GM19468 (cell line): ENCODE data around the gene SH2D2A.

Source experiments
- ATAC-seq: cut with Tn5 transposase; IDR thresholded peaks from one replicate; pipeline ENCODE4 v1.9.1; 2021; ENCODE audit warnings: mild to moderate bottlenecking, moderate library complexity, moderate number of reproducible peaks; ENCODE audit not compliant: unreplicated experiment; ENCODE audit errors: extremely low read depth

The SH2D2A gene

GRCh38 chr1:156828400-156829124 is 11.9 kb upstream of the SH2D2A start:
- ATAC-seq, result no peak

- no peak for ATAC-seq
These were observed 10.0 kb upstream of the SH2D2A start for GRCh38 chr1:156826630-156827029.

- no peak for ATAC-seq
These were observed 6.7 kb upstream of the SH2D2A start for GRCh38 chr1:156823210-156823790.

- no peak for ATAC-seq
These were observed 6.0 kb upstream of the SH2D2A start for GRCh38 chr1:156822680-156823079.

DNA sequence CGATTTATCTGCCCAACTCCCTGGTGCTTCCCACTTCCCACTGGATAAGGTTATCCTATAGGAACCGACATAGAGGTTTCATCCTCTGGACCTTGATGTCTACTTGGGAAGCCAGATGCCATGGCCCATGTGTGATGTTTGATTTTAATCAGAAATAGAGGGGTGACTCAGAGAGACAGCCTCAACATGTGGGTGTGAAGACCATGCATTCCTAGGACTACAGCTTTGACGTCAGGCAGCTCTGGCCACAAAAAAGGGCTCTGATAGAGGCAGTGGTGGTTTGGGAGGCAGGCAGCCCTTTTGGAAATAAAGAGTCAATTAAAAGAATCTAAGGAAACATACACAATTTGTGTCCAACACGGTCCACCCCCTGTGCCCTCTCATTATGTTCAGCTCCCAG is 5.2 kb upstream of the SH2D2A start:
- no peak for ATAC-seq

- ATAC-seq, result no peak
These were observed 656 bp downstream of the SH2D2A start for GRCh38 chr1:156815961-156816422.

DNA sequence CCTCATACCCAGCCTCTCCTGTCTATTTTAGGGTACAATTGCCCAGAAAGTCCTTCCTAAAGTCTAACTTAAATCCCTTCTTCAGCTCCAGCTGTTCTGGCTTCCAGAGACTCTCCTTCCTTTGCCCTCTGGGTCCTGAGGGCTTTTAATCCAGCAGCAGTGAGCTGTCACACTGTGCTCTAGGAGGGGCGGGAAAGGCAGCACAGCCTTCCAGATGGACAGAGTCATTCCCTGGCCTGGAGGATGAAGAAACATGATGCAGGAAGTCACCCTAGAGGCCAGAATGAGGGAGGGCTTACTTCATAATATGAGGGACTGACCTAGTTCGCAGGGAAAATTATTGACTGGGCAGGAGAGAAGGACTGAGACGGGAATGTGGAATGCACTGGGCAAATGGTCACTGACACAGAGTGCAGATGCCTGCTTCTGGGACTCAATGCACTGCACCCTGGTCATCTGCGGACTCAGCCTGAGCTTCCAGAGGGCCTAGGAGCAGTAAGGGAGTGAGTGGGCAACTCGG is 1.3 kb downstream of the SH2D2A start:
- ATAC-seq, result no peak

DNA sequence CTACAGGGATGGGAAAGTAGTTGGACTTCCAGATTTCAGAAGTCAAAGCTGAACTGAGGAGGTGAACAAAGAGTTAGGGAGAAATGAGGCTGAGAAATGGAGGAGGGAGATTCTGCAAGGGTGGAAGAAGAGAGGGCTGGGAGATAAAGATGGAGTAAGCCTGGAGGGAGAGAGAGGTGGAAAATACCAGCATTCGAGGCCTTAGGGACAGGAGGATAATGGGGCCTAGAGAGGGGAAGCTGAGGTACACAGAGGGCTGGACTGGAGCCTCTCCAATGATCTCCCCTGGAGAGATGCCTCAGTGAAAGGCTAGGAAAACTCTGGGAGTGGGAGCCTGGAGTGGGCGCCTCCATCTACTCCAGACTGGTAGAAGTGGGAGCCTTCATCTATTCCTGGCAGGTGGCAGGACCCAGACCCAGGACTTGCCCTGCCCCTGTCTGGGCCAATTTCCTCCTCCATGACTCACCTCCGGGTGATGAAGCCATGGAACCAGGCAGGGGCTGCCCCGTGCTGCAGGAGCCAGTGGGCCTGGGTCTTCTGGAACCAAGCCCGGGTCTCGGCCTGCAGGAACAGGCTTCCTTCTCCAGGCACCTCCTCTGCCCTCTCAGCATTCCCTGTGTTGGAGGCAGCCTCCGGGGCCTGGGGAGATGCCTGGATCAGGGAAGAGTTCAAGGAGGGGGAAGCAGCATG is 1.9 kb downstream of the SH2D2A start:
- ATAC-seq, result no peak

DNA sequence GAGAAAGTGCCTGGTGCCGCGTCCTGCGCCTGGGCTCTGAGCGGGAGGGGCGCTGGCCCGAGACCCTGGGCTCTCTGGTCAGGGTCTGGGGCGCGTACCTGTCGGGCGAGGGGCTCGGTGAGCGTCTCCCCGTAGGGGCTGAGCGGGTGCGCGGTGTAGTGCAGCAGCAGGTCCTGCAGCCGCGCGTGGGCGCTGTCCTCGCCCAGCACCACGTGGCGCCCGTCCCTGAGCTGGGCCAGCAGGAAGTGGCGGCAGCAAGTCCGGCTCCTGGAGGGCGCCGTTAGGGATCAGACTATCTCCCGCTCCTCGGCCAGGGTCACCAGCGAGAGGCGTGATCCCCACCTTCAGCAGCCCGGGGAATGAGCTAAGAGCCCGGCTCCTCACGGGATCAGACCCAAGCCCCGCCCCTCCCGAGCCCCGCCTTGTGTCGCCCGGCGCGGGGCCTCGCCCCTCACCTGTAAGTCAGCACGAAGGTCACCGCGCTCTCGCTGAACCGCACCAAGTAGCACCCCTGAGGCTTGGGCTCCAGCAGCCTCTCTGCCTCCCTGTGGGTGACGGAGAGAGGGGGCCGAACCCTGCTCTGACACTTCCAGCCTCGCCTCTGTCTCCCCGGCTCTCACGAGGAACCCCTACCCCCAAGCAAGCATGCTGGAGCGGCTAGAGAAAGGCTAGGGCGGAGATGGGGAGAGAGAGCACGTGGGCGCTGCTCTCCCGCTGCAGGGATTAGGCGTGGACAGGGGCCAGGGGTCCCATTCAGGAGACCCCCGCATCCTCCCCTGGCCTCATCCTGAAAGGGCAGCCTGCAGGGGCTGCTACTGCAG is 2.7 kb downstream of the SH2D2A start:
- ATAC-seq, result no peak

DNA sequence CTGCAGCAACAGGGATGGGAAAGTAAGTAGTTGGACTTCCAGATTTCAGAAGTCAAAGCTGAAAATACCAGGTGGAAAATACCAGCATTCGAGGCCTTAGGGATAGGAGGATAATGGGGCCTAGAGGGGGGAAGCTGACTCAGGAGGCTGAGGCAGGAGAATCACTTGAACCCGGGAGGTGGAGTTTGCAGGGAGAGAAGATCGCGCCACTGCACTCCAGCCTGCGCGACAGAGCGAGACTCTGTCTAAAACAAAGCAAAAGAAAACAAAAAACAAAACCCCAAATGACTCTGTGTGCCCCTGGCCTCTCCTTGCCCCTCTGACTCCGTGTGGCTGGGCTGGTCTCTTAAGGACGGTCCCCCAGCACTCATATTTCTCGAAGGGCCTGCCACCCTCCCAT is 3.4 kb downstream of the SH2D2A start:
- no peak for ATAC-seq

GRCh38 chr1:156812293-156812990 is 4.2 kb downstream of the SH2D2A start:
- ATAC-seq, result no peak

- no peak for ATAC-seq
These were observed 5.5 kb downstream of the SH2D2A start for GRCh38 chr1:156811168-156811567.

GRCh38 chr1:156809711-156810366 is 6.8 kb downstream of the SH2D2A start:
- ATAC-seq, result no peak

DNA sequence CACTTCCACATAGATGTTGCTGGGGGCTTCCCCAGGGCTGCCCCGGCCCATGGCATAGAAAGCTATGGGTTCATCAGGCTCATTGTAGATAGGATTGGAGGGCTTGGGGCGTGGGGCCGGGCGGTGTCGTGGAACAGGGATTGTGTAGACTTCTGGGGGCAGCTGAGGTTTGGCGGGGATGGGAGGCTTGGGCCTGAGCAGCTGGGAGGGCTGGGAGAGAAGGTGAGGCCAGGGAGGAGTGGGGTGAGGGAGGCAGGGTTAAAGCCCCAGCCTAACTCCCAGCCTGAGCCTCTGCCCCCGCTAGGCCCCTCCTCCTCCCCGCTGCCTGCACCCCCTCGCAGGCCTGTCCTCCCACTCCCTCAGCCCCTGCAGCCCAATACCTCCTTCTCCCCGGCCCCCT is 7.4 kb downstream of the SH2D2A start:
- ATAC-seq, result no peak

- no peak for ATAC-seq
These were observed 8.2 kb downstream of the SH2D2A start for GRCh38 chr1:156808186-156809030.

DNA sequence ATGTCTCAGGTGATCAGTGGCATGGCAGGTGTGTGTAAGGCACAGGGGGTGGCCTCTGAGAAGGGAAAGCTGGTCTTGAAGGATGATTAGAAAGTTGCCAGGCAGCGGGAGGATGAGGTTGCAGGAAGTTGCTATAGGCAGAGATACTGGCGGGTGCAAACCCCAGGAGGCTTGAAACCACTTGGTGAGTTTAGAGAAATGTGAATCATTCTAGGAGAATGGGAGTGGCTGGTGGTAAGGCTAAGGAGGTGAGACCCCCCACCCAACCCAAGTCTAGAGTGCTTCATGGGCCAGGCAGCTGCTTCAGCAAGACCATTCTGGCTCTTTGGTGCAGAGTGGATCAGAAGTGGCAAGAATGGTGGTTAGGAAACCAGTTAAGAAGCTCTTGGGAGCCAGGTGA is 9.0 kb downstream of the SH2D2A start:
- ATAC-seq, result no peak

- ATAC-seq, result no peak
These were observed 9.9 kb downstream of the SH2D2A start for GRCh38 chr1:156806512-156807440.
